ENCODE measurements around the gene RASGRF1.
"Not testable (repeated sequence)": the region's sequence is repeated elsewhere in the genome, so short reads cannot be mapped to it uniquely, and the experiment has no call there.

Gene RASGRF1

GRCh38 chr15:78931439-78932257 is 158.9 kb downstream of the RASGRF1 start:
- no peak overlapping the region for H3K4me3 ChIP-seq (ENCODE audit: low read depth, low read length)
- no peak for DNase-seq (ENCODE audit: low read depth)
- no peak for TF ChIP-seq CTCF (IDR thresholded peaks at IDR 0.05; ENCODE audit: insufficient read depth, low read depth, low read length, missing control alignments)

- no peak for TF ChIP-seq CTCF (IDR thresholded peaks at IDR 0.05; ENCODE audit: insufficient read depth, low read depth, low read length, missing control alignments)
- DNase-seq (ENCODE audit: low read depth): no peak
Measured at GRCh38 chr15:78930577-78931388, 159.8 kb downstream of the RASGRF1 start.

GRCh38 chr15:78929536-78930264 is 160.9 kb downstream of the RASGRF1 start:
- no peak overlapping the region for H3K4me3 ChIP-seq (ENCODE audit: low read depth, low read length)
- no peak for DNase-seq (ENCODE audit: low read depth)
- no peak for TF ChIP-seq CTCF (IDR thresholded peaks at IDR 0.05; ENCODE audit: insufficient read depth, low read depth, low read length, missing control alignments)

More at GRCh38 chr15:78930577-78931388, 159.8 kb downstream of the RASGRF1 start:
- H3K4me3 ChIP-seq (ENCODE audit: low read depth, low read length): no peak overlapping the region

DNA sequence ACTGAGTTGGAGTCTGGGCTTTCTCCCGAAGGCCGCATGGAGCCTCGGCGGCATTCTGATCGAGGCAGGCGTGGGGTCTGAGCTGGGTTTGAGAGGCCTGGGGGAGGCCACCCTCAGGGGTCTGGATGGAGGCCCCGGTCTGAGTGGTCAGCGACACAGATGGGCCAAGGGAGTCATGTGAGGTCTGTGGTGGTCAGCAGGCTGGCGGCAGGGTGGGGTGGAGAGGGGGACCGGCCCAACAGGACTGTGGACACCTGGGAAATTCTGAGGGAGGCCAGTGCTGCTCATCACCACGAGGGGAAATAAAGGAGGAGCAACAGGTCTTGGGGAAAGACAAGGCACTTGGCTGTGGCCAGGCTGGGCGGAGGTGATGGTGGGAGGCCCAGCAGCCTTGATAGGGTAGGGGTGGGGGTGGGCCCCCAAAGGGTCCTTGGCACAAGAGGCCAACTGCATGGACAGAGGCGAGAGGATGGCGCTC is 161.9 kb downstream of the RASGRF1 start:
- DNase-seq (ENCODE audit: low read depth): no peak
- TF ChIP-seq CTCF (IDR thresholded peaks at IDR 0.05; ENCODE audit: insufficient read depth, low read depth, low read length, missing control alignments): no peak
- H3K4me3 ChIP-seq (ENCODE audit: low read depth, low read length): no peak overlapping the region

- DNase-seq (ENCODE audit: low read depth); H3K4me3 ChIP-seq (ENCODE audit: low read depth, low read length): not testable (repeated sequence)
Measured at GRCh38 chr15:78928176-78928575, 162.4 kb downstream of the RASGRF1 start.

GRCh38 chr15:78927077-78927790 is 163.3 kb downstream of the RASGRF1 start:
- no peak overlapping the region for H3K4me3 ChIP-seq (ENCODE audit: low read depth, low read length)
- no peak for TF ChIP-seq CTCF (IDR thresholded peaks at IDR 0.05; ENCODE audit: insufficient read depth, low read depth, low read length, missing control alignments)
- no peak for DNase-seq (ENCODE audit: low read depth)
